Measurements from ENCODE around the gene GYPC.
"Not testable (repeated sequence)": the region's sequence is repeated elsewhere in the genome, so short reads cannot be mapped to it uniquely, and the experiment has no call there.

The GYPC gene

DNA sequence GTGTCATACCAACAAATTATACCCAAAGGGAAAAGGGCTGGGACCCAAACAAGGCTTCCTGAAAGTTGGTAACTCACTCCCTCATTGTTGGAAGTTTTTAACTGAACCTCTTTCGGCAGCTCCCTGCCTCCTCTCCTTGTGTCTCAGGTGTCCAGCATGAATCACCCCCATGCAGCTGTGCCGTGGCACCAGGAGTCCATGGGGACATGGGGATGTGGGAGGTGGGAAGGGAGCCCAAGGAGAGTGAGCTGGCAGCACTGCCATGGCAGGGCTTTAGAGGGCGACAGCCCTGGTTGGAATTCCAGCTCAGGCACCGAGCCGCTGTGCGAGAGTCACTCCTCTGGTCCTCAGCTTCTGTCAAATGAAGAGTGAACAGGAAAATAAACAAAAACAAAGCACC lies 12.5 kb upstream of the GYPC start:
- TF ChIP-seq, protein P1, sequence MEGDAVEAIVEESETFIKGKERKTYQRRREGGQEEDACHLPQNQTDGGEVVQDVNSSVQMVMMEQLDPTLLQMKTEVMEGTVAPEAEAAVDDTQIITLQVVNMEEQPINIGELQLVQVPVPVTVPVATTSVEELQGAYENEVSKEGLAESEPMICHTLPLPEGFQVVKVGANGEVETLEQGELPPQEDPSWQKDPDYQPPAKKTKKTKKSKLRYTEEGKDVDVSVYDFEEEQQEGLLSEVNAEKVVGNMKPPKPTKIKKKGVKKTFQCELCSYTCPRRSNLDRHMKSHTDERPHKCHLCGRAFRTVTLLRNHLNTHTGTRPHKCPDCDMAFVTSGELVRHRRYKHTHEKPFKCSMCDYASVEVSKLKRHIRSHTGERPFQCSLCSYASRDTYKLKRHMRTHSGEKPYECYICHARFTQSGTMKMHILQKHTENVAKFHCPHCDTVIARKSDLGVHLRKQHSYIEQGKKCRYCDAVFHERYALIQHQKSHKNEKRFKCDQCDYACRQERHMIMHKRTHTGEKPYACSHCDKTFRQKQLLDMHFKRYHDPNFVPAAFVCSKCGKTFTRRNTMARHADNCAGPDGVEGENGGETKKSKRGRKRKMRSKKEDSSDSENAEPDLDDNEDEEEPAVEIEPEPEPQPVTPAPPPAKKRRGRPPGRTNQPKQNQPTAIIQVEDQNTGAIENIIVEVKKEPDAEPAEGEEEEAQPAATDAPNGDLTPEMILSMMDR (IDR thresholded peaks at IDR 0.05; ENCODE audit: extremely low read depth, missing control alignments): no peak
- no peak for DNase-seq (ENCODE audit: low spot score)

DNA sequence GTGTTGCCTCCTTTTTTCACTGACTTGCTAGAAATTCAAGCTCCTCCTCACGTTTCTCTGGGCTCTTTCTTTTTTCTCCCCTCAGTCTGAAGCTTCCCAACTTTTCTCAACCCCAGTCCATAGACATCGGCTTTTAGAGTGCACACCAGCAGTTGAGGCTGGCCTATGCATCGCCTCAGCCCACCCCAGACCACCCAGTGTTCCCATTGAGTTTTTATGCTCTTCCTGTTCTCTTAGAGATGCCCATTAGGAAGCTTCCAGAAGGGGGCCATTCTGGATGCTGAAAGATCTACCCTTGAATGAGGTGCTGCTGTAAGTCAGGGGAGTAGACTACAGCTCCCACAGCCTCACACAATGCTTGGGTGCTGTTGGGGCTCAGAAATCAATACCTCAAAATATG lies 12.0 kb upstream of the GYPC start:
- DNase-seq (ENCODE audit: low spot score): no peak
- TF ChIP-seq, protein P1 (IDR thresholded peaks at IDR 0.05; ENCODE audit: extremely low read depth, missing control alignments): no peak

DNA sequence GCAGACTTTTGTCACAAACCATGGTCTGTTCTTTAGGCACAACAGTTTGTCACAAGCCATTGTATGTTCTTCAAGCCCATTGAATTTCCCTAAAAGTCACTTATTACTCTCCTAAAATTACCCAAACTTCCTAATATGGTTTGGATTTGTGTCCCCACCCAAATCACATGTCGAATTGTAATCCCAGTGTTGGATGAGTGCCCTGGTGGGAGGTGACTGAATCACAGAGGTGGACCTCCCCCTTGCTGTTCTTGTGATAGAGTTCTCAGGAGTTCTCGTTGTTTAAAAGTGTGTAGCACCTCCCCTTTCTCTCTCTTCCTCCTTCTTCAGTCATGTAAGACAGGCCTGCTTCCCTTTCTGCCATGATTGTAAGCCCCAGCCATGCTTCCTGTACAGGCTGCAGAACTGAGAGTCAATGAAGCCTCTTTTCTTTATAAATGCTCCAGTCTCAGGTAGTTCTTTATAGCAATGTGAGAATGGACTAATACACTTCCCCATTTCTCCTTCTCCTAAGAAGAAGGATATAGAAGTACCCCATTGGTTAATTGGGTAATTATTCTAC lies 11.2 kb upstream of the GYPC start:
- TF ChIP-seq, protein P1 (IDR thresholded peaks at IDR 0.05; ENCODE audit: extremely low read depth, missing control alignments): no peak
- no peak for DNase-seq (ENCODE audit: low spot score)

DNA sequence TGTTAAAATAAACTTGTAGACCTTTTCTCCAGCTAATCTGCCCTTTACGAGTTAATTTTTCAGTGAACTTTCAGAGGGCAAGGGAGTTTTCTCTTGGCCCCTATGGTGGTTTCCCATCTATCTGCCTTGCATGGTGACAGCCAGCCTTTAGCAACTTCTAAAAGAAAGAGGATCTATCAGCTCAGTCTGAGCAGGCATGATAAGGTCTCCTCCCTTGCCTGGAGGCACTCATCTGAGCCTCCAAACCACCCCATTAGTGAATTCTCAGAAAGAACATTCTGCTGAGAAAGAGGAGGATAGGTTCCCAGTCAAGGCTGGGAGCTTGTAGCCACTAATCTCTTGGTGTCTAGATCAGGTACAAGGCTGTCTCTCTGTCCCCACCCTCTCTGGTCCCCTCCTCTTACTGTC lies 10.7 kb upstream of the GYPC start:
- TF ChIP-seq, protein P1 (IDR thresholded peaks at IDR 0.05; ENCODE audit: extremely low read depth, missing control alignments): no peak
- no peak for DNase-seq (ENCODE audit: low spot score)

DNA sequence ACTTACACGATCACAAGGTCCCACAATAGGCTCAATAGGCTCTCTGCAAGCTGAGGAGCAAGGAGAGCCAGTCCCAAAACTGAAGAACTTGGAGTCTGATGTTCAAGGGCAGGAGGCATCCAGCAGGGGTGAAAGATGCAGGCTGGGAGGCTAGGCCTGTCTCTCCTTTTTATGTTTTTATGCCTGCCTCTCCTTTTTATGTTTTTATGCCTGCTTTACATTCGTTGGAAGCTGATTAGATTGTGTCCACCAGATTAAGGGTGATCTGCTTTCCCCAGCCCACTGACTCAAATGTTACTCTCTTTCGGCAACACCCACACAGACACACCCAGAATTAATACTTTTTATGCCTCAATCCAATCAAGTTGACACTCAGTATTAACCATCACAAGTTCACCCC lies 9.9 kb upstream of the GYPC start:
- TF ChIP-seq, protein P1 (IDR thresholded peaks at IDR 0.05; ENCODE audit: extremely low read depth, missing control alignments): no peak
- no peak for DNase-seq (ENCODE audit: low spot score)

DNA sequence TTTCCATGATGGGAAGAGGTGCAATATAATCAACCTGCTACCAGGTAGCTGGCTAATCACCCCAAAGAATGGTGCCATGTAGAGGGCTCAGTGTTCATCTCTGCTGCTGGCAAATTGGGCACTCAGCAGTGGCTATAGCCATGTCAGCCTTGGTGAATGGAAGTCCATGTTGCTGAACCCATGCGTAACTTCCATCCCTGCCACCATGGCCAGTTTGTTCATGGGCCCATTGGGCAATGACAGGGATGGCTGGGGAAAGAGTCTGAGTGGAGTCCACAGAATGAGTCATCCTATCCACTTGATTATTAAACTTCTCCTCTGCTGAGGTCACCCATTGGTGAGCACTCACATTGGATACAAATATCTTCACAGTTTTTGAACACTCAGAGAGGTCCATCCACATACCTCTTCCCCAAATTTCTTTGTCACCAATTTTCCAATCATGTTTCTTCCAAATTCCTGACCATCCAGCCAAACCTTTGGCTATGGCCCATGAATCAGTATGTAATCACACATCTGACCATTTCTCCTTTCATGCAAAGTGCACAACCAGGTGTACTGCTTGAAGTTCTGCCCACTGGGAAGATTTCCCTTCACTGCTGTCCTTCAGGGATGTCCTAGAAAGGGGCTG lies 8.1 kb upstream of the GYPC start:
- not testable (repeated sequence) for DNase-seq (ENCODE audit: low spot score)

DNA sequence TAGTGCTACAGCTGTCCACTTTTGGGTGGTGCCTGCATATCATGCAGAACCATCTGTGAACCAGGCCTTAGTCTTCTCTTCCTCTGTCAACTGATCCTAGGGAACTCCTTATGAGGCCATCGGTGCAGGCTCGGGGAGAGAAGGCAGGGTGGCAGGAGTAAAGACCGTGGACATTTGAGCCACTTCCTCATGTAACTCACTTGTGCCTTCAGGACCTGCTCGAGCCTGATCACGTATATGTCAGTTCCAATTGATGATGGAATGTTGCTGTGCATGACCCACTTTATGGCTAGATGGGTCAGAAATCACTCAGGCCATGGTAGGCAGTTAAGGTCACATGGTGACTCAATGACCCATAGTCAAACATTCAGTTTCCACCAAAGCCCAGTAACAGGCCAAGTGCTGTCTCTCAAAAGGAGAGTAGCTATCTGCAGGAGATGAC lies 7.6 kb upstream of the GYPC start:
- DNase-seq (ENCODE audit: low spot score): not testable (repeated sequence)

DNA sequence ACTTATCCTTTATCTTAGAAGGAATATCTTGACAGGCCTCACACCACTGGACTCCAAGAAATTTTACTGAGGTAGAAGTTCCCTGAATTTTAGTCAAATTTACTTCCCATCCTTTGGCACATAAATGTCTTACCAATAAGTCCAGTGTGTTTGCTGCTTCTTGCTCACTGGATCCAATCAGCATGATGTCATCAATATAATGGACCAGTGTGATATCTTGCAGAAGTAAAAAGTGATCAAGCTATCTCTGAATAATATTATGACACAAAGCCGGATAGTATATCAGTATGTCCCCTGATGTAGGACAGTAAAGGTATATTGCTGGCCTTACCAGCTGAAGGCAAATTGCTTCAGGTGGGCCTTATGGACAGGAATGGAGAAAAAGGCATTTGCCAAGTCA lies 6.9 kb upstream of the GYPC start:
- TF ChIP-seq, protein P1 (IDR thresholded peaks at IDR 0.05; ENCODE audit: extremely low read depth, missing control alignments): no peak
- no peak for DNase-seq (ENCODE audit: low spot score)
